DOHH2 (cell line): ENCODE results near the gene HOXC6.

Experiments used
- H3F3A ChIP-seq: fragments of 200-600 bp; sonication (generic), shearing (Covaris generic); 2 replicates; pipeline ENCODE4 v1.6.0; 2016; ENCODE audit warnings: antibody characterized with exemption, mild to moderate bottlenecking; ENCODE audit not compliant: control insufficient read depth, insufficient read depth
- H3K27ac ChIP-seq: fragments of 200-600 bp; sonication (generic); 2 replicates; pipeline ENCODE4 v1.5.1; 2014; ENCODE audit warnings: low read depth, mild to moderate bottlenecking, low read length, moderate library complexity
- H3K27me3 ChIP-seq: fragments of 200-600 bp; sonication (generic); 2 replicates; pipeline ENCODE4 v1.6.1; 2014; ENCODE audit warnings: mild to moderate bottlenecking, low read length, mixed read lengths; ENCODE audit not compliant: control insufficient read depth
- H3K36me3 ChIP-seq: fragments of 200-600 bp; sonication (generic); 2 replicates; pipeline ENCODE4 v1.6.1; 2014; ENCODE audit warnings: mild to moderate bottlenecking, low read length, moderate library complexity, mixed read lengths; ENCODE audit not compliant: control insufficient read depth
- H3K4me1 ChIP-seq: fragments of 200-600 bp; sonication (generic); 2 replicates; pipeline ENCODE4 v1.6.1; 2014; ENCODE audit warnings: mild to moderate bottlenecking, low read length, mixed read lengths; ENCODE audit not compliant: control insufficient read depth
- H3K4me2 ChIP-seq: fragments of 200-600 bp; sonication (generic); 2 replicates; pipeline ENCODE4 v1.6.0; 2014; ENCODE audit warnings: mild to moderate bottlenecking, low read length, moderate library complexity
- H3K4me3 ChIP-seq: fragments of 200-600 bp; sonication (generic); 2 replicates; pipeline ENCODE4 v1.5.1; 2014; ENCODE audit warnings: mild to moderate bottlenecking, low read length, mixed read lengths
- H3K79me2 ChIP-seq: fragments of 200-600 bp; sonication (generic); 2 replicates; pipeline ENCODE4 v1.6.1; 2014; ENCODE audit warnings: mild to moderate bottlenecking, low read length, mixed read lengths; ENCODE audit not compliant: control insufficient read depth
- H3K9me2 ChIP-seq: fragments of 200-600 bp; sonication (generic); replicated peaks from 2 replicates; pipeline ENCODE4 v1.6.1; 2014; ENCODE audit warnings: mild to moderate bottlenecking, low read length, mixed read lengths; ENCODE audit not compliant: control insufficient read depth
- H3K9me3 ChIP-seq: fragments of 200-600 bp; sonication (generic); 2 replicates; pipeline ENCODE4 v1.6.1; 2014; ENCODE audit warnings: antibody characterized with exemption, low read length, mixed read lengths; ENCODE audit not compliant: control insufficient read depth, insufficient read depth
- H4K20me1 ChIP-seq: fragments of 200-600 bp; sonication (generic); 2 replicates; pipeline ENCODE4 v1.6.0; 2014; ENCODE audit warnings: low read depth, mild to moderate bottlenecking, antibody characterized with exemption, low read length, moderate library complexity; ENCODE audit not compliant: control insufficient read depth, insufficient read depth
- EZH2phosphoT487 ChIP-seq: fragments of 200-600 bp; sonication (generic); IDR thresholded peaks from 2 replicates; pipeline ENCODE4 v1.6.1; 2017; ENCODE audit warnings: borderline replicate concordance, mild to moderate bottlenecking, antibody characterized with exemption, low read length, moderate library complexity, mixed read lengths
- TF ChIP-seq, protein P1 (sequence below): fragments of 200-600 bp; sonication (generic); IDR thresholded peaks from one replicate; pipeline ENCODE4 v1.5.1; 2014; ENCODE audit warnings: antibody characterized with exemption, mild to moderate bottlenecking, low read depth, low read length; ENCODE audit not compliant: poor library complexity, severe bottlenecking

HOXC6 gene

DNA sequence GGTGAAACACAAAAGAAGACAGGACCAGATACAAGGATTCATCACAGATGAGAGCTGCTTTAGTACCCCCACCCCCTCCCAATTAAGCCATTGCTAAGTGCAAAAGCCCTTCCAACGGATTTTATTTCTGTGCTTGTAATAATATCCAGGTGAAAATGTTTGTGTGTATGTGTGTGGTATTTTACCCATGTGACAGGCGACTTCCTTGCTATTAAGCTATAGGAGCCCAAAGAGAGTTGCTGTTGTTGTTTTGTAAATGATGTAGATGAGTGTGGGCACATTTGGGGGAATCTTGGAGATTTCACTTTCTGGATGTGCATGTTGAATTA, 22.2 kb downstream of the HOXC6 start:
- H3K9me2 ChIP-seq, result no peaks in the 10 kb centered on the region
- peaks cover 10% of the 10 kb centered on the region for H3F3A ChIP-seq
- no peaks in the 10 kb centered on the region for H3K9me3 ChIP-seq
- H3K4me1 ChIP-seq, result peaks cover 30% of the 10 kb centered on the region
- no peak overlapping the region for H3K27ac ChIP-seq
- H3K27me3 ChIP-seq, result peaks cover 34% of the 10 kb centered on the region
- TF ChIP-seq EZH2phosphoT487, result no peak
- TF ChIP-seq, protein P1, sequence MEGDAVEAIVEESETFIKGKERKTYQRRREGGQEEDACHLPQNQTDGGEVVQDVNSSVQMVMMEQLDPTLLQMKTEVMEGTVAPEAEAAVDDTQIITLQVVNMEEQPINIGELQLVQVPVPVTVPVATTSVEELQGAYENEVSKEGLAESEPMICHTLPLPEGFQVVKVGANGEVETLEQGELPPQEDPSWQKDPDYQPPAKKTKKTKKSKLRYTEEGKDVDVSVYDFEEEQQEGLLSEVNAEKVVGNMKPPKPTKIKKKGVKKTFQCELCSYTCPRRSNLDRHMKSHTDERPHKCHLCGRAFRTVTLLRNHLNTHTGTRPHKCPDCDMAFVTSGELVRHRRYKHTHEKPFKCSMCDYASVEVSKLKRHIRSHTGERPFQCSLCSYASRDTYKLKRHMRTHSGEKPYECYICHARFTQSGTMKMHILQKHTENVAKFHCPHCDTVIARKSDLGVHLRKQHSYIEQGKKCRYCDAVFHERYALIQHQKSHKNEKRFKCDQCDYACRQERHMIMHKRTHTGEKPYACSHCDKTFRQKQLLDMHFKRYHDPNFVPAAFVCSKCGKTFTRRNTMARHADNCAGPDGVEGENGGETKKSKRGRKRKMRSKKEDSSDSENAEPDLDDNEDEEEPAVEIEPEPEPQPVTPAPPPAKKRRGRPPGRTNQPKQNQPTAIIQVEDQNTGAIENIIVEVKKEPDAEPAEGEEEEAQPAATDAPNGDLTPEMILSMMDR, result no peak
- H3K36me3 ChIP-seq, result peaks cover 5% of the 10 kb centered on the region; the same call in 1 of the 2 replicates
- H3K79me2 ChIP-seq, result peaks cover 21% of the 10 kb centered on the region
- no peak overlapping the region for H3K4me3 ChIP-seq
- H3K4me2 ChIP-seq, result no peak overlapping the region
- no peaks in the 10 kb centered on the region for H4K20me1 ChIP-seq

DNA sequence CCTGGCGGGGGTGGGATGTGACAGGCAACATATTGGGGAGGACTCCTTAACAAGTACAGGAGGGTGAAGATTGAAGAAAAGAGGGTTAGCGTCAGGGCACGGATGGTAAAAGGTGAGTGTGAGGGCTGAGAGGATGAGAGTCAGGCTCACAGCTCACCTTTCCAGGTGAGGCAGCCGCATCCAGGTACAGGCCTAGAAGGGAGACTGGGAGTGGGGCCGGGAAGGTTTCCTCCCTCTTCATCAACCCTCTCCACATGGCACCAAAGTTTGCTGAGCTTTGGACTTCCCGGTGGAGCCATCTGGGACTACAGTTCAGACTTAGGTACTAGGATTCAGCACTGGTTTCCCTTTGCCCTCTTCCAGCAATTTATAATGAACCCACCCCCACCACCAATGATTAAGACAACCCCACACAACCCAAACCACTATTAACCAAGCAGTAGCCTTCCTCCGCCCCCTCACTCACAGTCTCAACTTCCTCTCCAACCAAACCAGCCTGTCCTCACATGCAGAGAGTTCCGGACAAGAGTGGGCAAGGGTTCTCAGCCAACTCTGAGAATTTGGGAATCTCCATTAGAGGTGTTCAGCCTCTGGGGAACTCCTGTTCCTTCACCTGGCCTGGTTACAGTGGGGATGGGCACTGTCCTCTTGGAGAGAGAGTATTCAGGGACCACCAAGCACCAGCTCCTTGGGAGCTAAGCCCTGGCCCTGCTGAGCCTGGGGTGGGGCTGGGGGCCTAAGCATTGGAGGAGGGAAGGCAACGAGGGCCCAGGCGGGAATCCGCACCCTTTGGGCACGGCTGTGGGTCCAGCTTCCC, 23.0 kb downstream of the HOXC6 start:
- Histone ChIP-seq H3K4me2 (no peak overlapping the region), H3F3A (peaks cover 11% of the 10 kb centered on the region), H3K9me2 (no peaks in the 10 kb centered on the region), H3K4me1 (peaks cover 38% of the 10 kb centered on the region), H3K27ac (no peak overlapping the region), H4K20me1 (no peaks in the 10 kb centered on the region), H3K27me3 (peaks cover 32% of the 10 kb centered on the region), H3K9me3 (no peaks in the 10 kb centered on the region), H3K36me3 (peaks cover 13% of the 10 kb centered on the region), H3K79me2 (peaks cover 29% of the 10 kb centered on the region), H3K4me3 (no peak overlapping the region)
- no peak for TF ChIP-seq EZH2phosphoT487
- TF ChIP-seq, protein P1, result no peak

DNA sequence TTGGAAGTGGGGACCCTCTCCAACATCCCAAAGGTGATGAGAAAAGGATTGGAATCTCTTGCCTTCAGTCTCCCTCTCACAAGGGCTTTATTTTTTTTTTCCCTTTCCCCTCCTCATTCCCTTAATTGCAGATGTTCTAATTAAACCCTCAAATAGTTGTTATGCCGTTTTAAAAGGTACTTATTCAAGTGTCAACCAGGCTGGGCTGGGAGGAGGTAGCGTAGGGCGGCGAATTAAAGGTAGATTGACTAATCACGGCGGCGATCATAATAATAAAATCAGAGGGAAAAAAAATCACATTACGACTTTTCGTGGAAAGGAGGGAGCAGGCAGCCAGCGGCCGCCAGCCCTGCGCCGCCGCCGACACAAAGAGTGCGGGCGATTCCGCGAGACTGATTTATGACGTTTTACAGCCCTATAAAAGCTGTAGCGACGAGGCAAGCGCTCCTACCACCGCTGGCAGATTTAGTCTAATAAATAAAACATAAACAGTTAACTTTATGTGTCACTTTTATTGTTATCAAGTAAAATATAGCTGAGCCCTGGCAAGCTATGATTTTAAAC, 23.7 kb downstream of the HOXC6 start:
- peaks cover 27% of the 10 kb centered on the region for H3K27me3 ChIP-seq
- H3K4me3 ChIP-seq, result peak overlapping the region; percentile 79; the same call in 1 of the 2 replicates
- H3K9me2 ChIP-seq, result no peaks in the 10 kb centered on the region
- TF ChIP-seq, protein P1, result no peak
- no peak for TF ChIP-seq EZH2phosphoT487
- H3K4me1 ChIP-seq, result peaks cover 41% of the 10 kb centered on the region
- no peaks in the 10 kb centered on the region for H4K20me1 ChIP-seq
- peaks cover 11% of the 10 kb centered on the region for H3F3A ChIP-seq
- H3K9me3 ChIP-seq, result no peaks in the 10 kb centered on the region
- H3K36me3 ChIP-seq, result peaks cover 17% of the 10 kb centered on the region
- H3K4me2 ChIP-seq, result peak overlapping the region; percentile 87; the same call in 1 of the 2 replicates
- H3K27ac ChIP-seq, result no peak overlapping the region
- H3K79me2 ChIP-seq, result peaks cover 31% of the 10 kb centered on the region
